ENCODE measurements around the gene UBL3. TPM values are rescaled to one million over a fixed set of nuclear protein-coding genes. Genes with fewer than 3 reads are reported as not detected.

The UBL3 gene
- total RNA-seq, 1 experiment from 2014 or later = 18.7 TPM

DNA sequence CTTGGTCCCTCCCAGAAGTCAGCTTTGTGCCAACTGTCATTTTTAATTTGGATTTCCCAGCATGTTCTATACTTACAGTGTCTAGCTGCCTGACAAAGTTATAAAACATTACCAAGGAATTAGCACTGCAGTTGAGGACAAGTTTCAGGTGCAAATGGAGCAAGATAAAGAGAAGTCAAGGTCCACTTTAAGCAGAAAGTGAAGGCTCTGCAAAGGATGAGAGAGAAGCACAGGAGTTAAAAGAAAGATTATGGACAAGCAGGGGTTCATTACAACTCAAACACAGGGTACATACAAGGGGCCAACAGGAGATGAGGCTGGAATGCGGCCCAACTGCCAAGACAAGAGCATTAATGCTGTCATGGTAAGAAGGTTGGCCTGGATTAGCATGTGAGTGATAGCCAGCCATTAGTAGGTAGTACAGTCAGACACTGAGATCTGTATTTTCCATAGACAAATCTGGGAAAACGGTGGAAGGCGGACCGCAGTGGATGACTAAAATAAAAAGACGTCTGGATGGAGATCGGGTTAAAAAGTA, 17.6 kb downstream of the UBL3 start:
- in situ Hi-C loops (cut with HindIII; ENCODE audit: low pct_unique_long_range_greater_than_20kb, low sequenced_read_pairs) = no loop called here
- no peak for DNase-seq (ENCODE audit: low read depth)

DNA sequence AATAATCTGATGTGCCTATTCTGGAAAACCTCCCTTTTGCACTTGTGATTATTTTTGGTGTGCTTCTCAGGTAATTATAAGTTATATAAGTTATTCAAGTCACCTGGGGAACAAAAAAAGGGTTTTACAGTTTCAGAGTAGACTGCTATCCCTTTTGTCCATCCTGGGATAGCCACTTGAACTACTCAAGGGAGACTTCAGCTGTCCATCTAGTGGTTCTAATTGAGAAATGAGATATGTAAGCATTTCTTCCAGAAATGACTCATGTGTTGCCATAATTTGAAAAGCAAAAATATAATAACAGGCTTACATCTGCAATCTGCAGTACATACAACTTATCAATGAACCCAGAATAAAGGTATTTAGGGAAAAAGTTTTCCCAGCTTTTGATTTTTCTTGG, 20.4 kb downstream of the UBL3 start:
- no peak for DNase-seq (ENCODE audit: low read depth)
- in situ Hi-C loops (cut with HindIII; ENCODE audit: low pct_unique_long_range_greater_than_20kb, low sequenced_read_pairs) = no loop called here

DNA sequence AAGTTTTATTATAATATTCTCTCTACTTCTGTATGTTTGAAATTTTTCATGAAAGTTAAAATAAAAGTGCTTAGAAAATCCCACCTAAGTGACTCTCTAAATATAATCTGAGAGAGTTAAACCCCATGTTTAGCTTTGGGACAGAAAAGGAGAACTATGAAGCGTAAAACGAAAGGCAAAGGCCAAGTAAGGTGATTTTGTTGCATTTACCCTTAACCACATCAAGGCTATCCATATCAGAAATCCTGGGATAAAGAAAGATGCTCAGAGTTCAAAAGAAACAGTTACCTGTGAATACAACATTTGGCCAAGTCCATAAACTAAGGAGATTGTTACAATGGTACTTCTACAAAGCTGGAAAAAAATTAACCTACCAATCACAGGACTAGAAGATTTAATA, 31.3 kb downstream of the UBL3 start:
- in situ Hi-C loops (cut with HindIII; ENCODE audit: low pct_unique_long_range_greater_than_20kb, low sequenced_read_pairs) = no loop called here
- DNase-seq (ENCODE audit: low read depth) = no peak

DNA sequence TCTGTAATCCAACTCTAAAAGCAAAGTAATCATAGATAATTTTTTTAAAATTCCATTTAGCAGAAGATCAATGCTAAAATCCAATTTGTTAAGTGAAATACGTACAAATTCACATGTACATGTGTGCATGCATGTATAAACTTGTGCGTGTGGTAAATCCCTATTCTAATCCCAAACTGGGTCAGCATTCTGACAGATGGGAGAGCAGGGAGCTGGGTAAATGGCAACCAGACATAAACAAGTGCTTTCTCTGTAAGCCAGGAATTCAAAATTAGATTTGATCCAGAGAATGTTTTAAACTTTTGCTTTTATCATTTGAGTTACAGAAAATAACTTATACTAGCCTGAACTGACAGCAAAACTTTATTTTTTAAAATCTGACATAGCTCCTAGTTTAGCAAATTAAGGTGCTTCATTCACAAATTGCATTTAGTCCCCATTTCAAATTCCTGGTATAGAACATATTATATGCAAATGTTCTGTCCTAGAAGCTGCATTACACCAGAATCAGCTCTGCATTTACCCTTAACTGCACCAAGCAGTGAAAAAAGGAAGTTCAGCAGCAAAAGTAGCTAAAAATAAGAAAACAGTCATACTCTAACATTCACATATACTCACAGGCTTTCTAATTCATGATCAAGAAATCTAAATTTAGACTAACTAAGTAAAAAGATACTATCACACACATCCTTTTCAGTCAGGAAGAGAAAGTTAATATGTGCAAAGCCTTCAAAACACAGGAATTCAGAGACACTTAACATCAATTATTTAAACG, 32.6 kb downstream of the UBL3 start:
- DNase-seq (ENCODE audit: low read depth) = no peak
- in situ Hi-C loops (cut with HindIII; ENCODE audit: low pct_unique_long_range_greater_than_20kb, low sequenced_read_pairs) = no loop called here

DNA sequence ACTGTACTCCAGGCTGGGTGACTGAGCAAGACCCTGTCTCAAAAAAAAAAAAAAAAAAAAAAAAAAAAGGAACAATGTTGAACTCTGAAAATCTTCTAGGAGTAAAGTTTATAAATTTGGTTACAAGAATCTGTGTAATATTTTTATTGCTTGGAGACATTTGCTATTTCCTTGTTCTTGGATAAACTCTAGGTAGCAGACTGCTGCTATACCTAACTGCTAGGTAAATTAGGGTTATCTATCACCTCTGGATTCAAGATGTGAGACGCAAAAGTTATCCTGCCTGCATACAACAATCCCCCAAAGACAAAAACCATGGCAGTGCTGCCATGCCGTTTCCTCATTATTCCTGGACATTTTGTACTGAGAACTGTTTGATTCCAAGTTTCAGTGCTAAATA, 33.7 kb downstream of the UBL3 start:
- DNase-seq (ENCODE audit: low read depth) = no peak
- in situ Hi-C loops (cut with HindIII; ENCODE audit: low pct_unique_long_range_greater_than_20kb, low sequenced_read_pairs) = no loop called here

DNA sequence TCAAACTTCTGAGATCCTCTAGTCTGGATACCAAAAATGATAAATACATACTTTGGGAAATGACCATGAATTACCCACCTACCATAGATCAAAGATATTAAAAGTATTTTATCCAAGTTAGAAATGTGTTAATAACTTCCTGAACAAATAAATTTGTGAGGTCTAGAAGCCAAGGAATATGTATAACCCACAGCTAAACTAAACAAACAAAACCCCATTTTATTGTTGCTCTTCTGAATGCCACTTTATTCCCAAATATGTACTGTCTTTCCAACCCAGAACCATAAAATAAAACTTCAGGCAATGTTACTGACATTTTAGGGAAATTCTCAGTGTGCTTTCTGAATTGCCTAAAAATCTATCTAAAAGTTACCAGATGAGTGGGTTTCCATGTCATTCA, 35.1 kb downstream of the UBL3 start:
- in situ Hi-C loops (cut with HindIII; ENCODE audit: low pct_unique_long_range_greater_than_20kb, low sequenced_read_pairs) = no loop called here
- no peak for DNase-seq (ENCODE audit: low read depth)

DNA sequence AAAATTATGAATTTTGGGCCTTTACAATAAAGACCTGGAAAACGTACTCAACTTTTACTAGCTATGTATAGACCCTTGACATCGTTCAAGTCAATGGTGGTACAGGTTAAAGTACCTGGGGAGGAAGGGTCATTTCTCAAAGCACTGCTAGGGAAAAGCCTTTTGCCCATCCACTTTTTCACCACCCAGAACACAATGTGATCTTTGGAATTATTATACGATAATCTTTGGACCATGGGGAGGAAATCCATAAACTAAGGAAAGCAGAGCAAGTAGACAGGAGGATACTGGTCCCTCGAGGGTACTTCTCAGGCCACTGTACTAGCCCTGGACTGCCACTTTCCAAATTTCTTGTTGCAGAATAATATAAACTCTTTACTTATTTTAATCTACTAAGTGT, 39.5 kb downstream of the UBL3 start:
- in situ Hi-C loops (cut with HindIII; ENCODE audit: low pct_unique_long_range_greater_than_20kb, low sequenced_read_pairs) = no loop called here

DNA sequence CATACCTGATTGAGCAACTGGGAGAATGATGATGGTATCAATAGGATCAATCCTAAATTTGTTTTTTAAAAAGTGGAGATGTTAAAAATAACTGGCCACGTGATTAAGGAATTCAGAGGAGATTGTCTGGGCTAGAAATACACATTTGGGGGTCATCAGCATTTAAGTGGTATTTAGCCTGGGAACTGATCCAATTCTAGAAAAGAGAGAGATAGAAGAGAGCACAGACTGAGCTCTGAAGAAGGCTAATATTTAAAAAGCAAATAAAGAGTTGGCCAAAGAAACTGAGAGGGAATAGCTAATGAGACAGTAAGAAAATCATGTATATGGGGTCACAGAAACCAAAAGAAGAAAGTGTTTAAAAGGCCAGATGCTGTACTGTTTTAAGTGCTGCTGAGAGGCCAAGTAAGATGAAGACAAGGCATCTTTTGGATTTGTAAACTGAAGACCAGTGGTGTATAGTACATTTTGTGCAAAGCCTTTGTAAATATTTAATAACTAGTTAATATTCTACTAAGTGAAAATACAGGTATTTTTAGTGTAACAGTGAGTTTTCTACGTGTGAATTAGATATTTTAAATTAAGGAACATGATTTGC, 40.2 kb downstream of the UBL3 start:
- in situ Hi-C loops (cut with HindIII; ENCODE audit: low pct_unique_long_range_greater_than_20kb, low sequenced_read_pairs) = no loop called here
- DNase-seq (ENCODE audit: low read depth) = no peak

More for the DNA sequence above, 39.5 kb downstream of the UBL3 start:
- no peak for DNase-seq (ENCODE audit: low read depth)

DNA sequence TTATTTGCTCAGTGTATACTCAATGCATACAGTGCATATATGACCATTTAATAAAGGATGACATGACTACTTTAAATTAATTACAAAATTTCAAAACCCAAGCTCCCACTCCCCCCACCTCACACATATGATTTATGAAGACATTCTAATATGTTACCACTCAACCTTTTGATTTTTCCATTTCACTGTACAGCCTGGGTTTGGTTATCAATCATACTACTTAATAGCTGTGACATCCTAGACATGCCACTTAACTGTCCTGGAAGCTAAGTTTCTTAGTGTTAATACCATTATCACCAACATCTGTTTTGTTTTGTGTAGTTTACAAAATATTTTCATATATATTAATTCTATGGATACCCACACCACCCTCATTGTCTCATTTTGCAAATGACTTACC, 42.2 kb downstream of the UBL3 start:
- no peak for DNase-seq (ENCODE audit: low read depth)
- in situ Hi-C loops (cut with HindIII; ENCODE audit: low pct_unique_long_range_greater_than_20kb, low sequenced_read_pairs) = no loop called here

DNA sequence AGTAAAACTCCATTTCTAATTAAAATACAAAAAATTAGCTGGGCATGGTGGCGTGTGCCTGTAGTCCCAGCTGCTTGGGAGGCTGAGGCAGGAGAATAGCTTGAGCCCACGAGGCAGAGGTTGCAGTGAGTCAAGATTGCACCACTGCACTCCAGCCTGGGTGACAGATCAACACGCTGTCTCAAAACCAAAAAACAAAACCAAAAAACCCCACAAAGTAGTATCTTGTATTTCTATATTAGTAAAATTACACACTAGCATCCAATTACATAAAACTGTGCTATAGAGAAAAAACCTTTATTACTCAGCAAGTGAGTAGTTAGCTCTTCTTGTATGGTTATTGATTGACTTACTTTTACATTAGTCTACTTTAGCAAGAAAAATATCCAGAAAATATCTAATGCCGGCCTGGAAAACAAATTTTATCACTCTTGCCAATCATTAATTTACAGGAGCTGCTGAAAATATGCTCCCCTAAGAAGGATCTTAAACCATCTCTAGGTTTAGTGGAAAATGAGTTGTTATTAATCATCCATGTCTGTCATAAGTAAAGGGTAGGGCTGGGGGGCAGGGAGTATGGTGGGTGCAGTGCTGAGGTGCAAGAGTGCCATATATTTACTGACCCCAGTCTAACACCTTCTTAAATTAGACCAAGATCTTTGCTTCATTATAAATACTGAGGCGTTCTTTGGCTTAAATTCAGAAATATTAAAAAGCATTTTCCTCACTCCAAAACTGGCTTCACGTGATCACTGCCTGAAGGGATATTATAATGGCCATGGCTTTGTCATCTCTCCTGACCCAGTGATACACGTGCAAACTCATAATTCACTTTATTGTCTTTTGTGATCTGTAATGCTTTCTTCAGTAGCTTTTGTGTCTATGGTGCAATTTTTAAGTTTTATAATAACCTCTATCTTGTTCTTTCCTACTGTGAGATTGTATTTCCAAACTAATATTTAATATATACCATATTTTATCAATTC, 44.1 kb downstream of the UBL3 start:
- in situ Hi-C loops (cut with HindIII; ENCODE audit: low pct_unique_long_range_greater_than_20kb, low sequenced_read_pairs) = no loop called here
- no peak for DNase-seq (ENCODE audit: low read depth)

DNA sequence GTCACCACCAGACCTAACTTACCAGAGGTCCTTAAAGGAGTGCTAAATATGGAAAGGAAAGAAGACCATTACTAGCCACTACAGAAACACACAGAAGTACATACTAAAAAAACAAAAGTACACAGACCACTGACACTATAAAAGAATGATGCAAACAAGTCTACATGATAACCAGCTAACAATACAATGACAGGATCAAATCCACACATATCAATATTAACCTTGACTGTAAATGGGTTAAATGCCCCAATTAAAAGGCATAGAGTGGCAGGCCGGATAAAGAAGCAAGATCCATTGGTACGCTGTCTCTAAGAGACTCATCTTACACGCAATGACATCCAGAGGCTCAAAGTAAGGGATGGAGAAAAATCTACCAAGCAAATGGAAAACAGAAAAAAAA, 47.2 kb downstream of the UBL3 start:
- in situ Hi-C loops (cut with HindIII; ENCODE audit: low pct_unique_long_range_greater_than_20kb, low sequenced_read_pairs) = no loop called here
- DNase-seq (ENCODE audit: low read depth) = no peak

DNA sequence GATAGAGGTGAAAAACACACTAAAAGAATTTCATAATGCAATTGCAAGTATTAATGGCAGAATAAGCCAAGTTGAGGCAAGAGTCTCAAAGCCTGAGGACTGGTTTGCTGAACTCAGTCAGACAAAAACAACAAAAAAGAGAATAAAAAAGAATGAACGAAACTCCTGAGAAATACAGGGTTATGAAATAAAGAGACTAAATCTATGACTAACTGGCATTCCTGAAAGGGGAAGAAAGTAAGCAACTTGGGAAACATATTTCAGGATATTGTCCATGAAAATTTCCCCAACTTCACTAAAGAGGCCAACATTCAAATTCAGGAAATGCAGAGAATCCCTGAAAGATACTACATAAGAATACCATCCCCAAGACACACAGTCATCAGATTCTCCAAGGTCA, 47.8 kb downstream of the UBL3 start:
- in situ Hi-C loops (cut with HindIII; ENCODE audit: low pct_unique_long_range_greater_than_20kb, low sequenced_read_pairs) = no loop called here
- DNase-seq (ENCODE audit: low read depth) = no peak

DNA sequence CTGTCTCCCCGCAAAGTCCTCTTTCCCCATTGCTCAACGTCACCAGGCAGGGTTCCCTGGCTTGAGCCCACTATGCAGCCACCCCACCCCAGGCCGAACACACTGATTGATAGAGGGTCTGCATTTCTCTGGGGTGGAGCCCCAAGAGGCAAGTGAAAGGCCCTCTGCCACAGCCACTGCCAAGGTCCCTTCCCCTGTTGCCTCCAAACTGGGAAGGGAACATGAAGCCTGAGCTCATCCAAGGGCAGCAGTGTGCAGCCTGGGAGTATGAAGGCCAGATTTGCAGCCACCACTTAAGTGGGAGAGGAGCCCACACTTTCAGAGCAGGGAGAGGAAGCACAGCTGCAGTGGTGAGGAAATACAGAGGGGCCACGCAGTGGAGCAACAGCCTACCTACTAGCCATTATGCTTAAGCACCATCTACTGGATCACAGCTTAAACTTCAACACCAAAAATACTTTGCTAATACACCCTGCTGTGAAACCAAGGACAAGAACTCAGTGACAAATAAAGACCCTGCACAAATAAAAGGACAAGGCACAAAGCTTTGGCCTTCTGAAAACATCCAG, 48.6 kb downstream of the UBL3 start:
- in situ Hi-C loops (cut with HindIII; ENCODE audit: low pct_unique_long_range_greater_than_20kb, low sequenced_read_pairs) = no loop called here
- DNase-seq (ENCODE audit: low read depth) = no peak

DNA sequence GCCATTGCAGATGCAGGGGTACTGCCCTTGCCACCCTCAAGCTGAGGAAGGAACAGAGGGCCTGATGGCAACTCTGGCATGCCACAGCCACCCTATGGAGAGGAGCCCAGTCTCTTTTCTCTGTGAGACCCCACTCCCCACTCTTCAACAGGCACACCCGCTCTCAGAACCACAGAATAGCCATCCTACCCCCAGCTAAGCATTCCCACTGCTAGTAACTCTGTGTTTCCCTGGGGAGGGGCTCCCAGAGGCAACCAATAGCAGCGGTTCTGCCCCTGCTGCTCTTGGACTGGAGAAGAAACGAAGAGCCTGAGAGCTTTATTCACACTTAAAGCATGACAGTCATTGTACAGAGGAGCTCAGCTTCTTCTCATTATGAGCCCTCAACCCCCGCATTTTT, 49.3 kb downstream of the UBL3 start:
- in situ Hi-C loops (cut with HindIII; ENCODE audit: low pct_unique_long_range_greater_than_20kb, low sequenced_read_pairs) = no loop called here
- no peak for DNase-seq (ENCODE audit: low read depth)

DNA sequence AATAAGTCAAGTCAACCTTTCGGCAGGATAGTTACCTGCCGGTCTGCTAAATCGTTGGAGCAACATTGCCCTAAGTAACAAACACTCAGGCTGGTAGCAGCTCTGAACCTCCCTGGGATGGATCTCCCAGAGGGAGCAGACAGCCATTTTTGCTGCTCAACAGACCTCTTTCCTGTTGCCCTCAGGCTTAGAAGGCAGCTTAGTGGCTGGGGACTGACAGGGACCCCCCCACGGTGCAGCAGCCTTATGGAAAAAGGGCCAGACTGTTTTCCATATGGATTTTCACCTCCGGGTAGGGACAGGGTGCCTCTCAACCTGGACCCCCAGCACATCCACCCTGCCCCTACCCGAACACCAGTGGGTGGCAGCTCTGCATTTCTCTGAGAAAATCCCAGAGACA, 49.7 kb downstream of the UBL3 start:
- DNase-seq (ENCODE audit: low read depth) = no peak
- in situ Hi-C loops (cut with HindIII; ENCODE audit: low pct_unique_long_range_greater_than_20kb, low sequenced_read_pairs) = no loop called here

DNA sequence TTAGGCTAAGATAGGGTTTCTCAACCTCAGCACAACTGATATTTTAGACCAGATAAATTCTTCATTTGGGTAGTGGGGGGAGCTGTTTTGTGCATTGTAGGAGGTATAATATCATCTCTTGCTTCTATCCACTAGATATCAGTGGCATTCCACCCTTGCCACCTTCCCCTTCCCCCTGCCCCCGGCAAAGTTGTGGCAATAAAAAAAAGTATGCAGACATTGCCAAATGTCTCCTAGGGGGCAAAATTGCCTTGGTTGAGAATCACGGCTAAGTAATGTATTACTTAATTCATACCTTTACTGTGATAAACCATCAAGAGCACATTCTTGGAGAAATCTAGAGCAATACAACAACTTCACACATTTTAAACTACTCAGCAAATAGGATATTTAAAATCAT, 51.4 kb downstream of the UBL3 start:
- no peak for DNase-seq (ENCODE audit: low read depth)
- in situ Hi-C loops (cut with HindIII; ENCODE audit: low pct_unique_long_range_greater_than_20kb, low sequenced_read_pairs) = no loop called here

DNA sequence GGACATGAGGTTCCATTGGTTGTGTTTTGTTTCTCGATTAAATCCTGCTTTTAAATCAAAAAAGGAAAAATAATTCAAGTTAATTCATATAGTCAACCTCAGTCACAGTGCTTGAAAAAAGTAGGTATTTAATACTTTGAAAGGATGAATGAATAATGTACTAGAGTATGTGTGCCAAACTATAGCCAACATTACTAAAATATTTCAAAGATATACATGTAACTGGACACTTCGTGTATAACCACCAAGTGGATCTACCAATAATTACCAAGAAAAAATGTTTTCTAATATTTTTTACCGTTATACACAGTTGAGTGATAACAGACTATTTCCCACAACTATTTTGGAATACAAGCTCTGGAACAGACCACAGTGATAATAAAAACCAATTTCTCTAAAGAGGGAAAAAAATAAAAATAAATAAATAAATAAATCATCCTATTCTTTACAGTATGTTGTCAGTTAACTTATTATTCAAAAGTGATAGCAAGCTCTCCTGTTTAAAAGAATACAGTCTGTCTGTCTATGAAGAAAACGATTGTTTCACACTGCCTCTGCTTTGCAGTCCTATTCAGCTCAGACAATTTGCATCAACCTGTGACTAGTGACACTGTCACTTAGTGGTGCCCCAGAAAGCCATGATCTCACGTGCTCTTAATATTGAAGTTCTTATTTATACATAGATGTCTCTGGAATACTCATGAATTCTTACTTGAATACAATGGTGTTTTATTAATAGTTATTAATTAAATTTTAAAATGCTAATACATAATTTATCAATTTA, 58.2 kb downstream of the UBL3 start:
- no peak for DNase-seq (ENCODE audit: low read depth)
- in situ Hi-C loops (cut with HindIII; ENCODE audit: low pct_unique_long_range_greater_than_20kb, low sequenced_read_pairs) = no loop called here

DNA sequence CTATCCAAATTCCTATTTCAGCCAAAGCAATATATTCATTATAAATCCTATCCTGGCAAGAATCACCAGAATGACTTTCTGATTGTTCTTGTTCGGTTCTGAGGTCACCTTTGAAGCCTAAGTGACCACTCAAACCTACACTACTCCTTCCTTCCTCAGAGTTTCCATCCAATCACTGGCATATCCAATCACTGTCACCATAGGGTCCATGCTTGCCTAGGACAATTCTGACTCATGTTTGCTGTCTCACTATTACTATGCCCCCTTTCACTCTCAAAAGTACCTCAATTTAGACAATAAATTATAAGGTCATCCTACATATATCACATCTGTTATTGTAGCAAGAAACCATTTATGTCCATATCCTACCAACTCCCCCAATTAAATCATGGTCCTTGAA, 58.9 kb downstream of the UBL3 start:
- in situ Hi-C loops (cut with HindIII; ENCODE audit: low pct_unique_long_range_greater_than_20kb, low sequenced_read_pairs) = no loop called here
- no peak for DNase-seq (ENCODE audit: low read depth)
